HG02798 (cell line): Measurements from ENCODE around the gene NAV2.

ENCODE experiments used
- ATAC-seq: cut with Tn5 transposase; IDR thresholded peaks from one replicate; pipeline ENCODE4 v1.9.1; 2021; ENCODE audit warnings: mild to moderate bottlenecking; ENCODE audit not compliant: unreplicated experiment, poor library complexity

Gene NAV2

DNA sequence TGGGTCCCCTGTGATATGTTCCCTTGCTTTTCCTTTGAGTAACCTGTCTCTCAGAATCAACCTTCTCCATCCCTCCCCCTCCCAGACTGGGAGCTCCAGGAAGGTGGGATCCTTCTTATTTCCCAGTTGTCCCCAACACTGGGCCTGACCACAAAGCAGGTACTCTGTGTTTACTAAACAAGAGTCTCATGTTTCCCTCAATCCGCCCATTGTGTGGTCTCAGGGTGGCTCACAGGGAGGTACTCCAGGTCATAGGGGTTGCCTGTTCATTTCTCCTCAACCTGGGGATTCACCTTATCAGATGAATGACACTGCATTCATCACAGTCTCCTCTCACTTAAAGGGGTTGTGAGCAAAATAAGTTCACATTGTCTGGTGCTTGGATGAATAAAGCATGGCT is 26.4 kb upstream of the NAV2 start:
- ATAC-seq: no peak

DNA sequence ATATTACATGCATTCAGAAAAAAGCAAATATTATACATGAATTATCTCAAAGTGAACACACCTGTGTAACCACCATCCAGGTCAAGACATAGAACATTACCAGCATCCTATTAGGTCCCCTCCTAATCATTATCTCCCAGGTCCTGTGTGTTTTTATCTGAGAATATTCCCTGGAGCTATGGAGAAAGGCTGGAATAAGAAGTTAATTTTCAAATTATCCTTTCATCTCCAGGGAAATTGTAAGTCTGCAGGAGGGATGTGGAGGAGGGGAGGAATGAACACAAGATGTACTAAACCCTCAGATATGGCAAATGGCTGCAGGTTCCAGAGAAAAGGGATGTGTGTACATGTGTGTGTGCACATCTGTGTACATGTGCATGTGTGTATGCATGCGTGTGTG is 25.2 kb upstream of the NAV2 start:
- no peak for ATAC-seq

DNA sequence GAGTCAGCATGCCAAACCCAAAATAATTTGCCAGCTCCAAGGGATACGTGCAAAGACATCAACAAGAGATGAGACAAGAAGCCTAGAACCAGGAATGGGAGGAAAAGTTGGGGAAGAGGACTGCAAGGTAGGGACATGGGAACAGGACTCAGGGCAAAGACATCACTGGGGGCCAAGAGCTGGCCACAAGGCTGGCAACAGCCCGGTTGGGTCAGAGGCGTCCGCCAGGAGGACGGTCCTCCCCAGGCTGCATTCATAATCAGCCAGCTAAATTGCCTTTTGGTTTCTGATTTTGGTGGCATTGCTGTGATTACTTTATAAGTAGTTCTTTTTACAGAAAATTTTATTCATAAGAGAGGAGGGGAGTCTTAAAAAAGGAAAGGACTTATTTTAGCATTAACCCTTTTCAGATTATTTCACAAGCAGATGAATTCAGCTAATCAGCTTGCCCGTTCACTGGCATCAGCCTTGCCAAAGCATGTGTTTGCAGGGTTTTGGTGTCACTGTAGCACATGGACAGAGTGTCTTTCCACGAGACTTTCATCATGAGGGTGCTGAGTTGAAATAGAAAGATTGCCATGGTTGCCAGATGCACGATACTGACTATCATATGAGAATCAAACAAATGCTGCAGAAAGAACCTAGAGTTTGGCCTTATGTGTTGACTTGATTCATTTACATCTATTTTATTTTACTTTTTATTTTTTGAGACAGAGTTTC is 23.2 kb upstream of the NAV2 start:
- ATAC-seq: no peak

DNA sequence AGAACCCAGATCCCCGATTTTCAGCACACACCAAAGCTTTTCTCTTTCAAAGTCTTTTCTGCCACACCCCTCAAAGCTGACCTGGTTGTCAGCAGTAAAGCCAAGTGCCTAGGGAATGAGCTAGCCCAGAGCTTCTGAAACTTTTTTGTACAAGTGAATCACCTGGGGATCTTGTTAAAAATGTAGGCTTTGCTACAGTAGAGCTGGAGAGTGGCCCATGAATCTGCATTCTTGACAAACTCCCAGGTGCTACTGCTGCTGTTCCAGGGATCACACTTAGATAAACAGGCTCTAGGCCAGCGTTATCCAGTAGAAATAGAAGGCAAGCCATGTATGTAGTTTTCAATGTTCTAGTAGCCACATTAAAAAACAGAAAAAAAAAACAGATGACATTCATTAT is 21.8 kb upstream of the NAV2 start:
- no peak for ATAC-seq

DNA sequence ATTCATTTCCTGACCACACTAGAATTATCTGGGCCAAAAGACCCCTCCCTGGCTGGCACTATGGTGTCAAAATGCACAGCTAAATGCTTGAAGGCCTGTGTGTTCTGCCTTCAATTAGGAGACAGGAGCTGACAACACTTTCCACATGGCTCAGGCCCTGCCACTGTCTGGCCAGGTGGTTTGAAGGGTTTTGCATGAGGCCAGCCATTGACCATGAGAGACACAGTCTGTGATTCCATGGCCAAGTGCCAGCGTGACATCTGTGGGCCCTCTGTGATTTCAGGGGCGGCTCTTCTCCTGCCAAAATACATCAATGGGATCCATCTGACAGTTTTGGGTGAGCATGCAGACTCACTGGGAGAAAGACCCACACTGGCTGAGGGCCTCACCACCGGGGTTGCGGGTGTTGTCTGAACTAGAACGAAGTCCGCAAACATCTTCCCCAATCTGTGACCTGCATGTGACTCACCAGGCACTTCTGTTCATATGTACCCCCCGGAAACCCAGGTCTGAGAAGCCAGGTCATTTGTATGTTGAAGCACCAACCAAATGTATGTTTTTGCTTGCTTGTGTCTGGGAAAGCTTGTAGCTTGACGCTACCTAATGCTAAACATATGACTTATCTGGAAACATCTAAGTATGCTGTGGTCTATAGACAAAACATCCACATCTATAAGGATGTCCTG is 20.7 kb upstream of the NAV2 start:
- ATAC-seq: no peak

DNA sequence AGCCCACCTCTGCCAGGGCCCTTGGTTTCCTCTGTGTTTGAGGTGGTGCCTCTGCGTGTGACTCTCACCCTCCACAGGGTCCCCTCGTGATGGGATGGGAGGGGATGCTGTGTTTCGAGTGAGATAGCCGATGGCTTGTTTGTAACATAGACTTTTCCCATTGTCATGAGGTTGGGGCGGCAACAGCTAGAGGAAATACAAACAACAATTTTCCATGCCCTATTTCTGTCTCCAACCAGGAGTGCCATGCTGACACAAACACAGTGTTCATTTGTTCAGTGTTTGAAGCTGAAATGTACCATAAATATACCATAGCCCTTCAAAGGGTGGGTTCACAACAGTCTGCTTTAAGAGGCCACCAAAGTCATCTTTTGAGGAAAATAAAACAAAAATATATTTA is 19.5 kb upstream of the NAV2 start:
- no peak for ATAC-seq

DNA sequence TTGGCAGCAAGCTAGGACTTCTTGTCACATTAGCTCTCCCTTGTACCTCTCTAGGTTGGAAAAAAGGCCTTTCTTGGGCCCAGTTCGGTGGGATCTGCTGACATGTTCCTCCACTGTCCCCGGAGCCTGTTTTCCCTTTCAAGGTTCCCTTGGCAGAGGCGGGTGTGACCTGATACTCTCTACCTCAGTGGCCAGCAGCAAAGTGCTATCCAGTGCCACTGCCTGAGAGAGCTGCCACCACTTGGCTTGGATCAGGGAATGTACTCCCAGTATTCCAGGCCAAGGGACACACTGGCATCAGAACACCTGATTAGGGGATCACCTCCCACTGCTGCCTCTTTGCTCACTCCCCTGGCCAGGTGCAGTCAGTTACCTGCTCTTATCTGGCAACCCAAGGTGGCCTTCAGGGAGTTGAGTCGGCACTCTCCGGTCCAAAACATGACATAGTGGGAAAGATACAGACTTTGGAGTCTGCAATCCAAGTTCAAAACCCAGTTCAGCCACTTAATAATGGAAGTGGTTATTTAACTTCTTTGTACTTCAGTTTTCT is 17.8 kb upstream of the NAV2 start:
- no peak for ATAC-seq

DNA sequence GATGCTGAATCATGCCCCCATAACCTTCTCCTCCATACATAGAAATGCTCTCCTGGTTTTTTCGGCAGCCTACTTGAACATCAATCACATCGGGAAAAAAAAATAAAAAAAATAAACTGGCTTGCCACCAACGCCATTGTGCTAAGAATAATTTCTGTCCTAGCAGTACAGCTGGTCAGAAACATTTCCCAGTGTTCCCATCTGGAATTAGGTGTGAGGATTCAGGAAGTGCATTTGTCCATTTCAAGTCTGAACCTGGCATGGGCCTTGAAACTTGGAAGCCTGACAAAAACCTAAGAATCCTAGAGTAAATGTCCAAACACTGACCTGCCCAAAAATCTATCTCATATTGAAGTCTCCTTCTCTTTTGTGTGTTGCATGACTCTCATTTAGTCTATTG is 16.6 kb upstream of the NAV2 start:
- no peak for ATAC-seq

DNA sequence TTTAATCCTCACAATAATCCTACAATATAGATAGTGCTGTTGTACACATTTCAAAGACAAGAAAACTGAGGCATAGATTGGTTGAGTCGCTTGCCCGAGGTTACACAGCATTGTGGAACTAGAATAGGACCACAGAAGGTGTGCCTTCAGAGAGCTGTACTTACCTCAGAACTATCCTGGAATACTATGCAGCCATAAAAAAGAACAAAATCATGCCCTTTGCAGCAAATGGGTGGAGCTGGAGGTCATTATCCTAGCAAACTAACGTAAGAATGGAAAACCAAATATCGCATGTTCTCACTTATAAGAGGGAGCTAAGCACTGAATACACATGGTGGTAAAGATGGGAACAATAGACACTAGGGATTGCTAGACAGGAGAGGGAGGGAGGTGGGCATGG is 15.7 kb upstream of the NAV2 start:
- no peak for ATAC-seq

DNA sequence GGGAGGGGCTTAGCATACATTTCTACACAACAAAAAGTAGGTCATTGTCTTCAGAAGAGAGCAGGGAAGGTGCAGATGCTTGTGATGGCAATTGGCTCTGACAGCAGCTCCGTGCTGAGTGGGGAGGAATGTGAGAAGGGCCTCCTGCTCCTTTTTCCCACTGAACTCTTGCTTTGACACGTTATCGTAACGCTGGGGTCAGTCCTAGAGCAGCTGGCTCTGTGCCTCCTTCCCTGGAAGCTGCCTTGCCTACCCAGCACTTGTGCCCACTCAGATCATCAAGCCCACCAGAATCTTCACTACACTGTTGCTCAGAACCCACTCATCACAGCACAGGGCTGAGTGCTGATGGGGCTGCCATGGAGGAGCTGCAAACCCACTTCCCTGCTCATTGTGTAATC is 14.9 kb upstream of the NAV2 start:
- ATAC-seq: no peak

DNA sequence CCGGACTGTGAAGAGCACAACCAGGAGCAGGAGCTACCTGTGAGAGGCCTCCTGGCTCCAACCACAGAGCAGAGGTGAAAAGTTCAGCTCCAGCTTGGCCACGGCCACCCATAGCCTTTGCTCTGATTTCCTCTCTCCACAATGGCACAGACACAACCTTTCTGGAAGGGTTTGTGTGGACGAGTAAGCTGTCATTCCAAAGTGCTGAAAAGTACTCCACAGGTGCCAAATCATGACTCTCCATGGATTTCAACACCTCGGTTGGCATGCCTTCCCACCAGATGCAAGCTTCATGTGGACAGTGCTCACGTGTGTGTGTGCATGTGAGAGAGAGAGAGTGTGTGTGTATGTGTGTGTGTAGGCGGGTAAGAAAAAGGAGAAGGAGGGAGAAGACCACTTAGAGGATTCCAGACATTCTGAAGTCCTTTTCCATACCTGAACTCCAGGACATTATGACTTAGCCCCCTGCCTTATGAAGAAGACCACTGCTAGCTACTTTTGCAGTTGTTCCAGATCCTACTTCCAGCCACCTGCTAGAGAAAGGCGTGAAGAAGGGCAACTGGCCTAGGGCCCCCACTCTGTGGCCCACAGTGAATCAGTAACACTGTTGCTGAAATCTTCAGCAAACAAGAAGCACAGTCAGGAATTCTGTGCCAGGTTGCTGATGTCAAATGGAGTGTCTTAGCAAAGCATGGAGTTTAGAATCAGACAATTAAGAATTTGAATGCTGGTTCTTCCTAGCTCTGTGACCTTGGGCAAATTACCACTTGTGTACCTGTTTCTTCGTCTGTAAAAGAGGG is 13.9 kb upstream of the NAV2 start:
- ATAC-seq: no peak

DNA sequence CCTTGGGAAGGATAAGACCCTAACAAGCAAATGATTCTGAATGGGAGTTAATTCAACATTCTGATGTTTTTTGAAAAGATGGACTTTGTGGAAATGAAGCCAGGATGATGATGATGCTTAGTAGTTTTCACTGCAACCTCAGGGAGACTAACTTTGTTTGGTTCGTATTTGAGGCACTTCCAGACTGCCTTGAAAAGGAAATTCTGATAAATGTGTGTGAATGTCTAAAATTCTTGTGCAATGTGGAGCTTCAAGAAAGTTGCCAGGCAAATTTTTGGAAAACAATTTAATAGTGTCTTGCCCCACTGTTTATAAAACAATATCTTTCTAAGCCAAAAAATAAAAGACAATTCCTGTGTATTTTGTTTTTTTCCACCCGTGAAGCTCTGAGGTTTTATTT is 11.2 kb upstream of the NAV2 start:
- ATAC-seq: no peak

DNA sequence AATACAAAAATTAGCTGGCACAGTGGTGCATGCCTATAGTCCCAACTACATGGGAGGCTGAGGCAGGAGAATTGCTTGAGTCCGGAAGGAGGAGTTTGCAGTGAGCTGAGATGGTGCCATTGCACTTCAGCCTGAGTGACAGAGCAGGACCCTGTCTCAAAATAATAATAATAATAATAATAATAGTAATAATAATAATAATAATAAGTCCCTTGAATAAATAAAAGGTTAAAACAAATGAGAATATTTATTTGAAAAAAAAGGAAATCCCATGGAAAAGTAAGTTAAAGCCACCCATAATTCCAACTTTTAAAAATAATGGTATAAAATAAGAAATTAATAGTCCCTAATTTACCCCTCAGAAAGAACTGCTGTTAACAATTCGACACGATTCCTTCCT is 10.0 kb upstream of the NAV2 start:
- no peak for ATAC-seq

DNA sequence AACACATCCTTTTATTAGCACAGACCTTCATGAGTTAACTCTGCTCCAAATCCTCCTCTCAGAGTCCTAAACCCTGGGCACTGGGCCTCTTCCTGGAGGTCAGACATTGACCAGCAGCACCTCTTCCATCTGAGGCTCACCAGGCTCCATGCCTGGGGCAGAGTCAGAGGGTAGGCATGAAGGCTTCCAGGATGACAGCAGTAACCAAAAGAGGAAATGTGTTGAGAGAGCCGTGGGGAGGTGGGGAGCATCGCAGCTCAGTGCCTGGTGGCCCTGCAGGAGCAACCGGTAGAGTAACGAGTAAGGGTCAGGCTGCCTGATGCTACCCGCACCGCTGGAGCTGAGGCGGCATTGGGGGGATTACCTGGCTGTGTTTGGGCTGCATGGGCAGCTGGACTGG is 9.4 kb upstream of the NAV2 start:
- no peak for ATAC-seq

DNA sequence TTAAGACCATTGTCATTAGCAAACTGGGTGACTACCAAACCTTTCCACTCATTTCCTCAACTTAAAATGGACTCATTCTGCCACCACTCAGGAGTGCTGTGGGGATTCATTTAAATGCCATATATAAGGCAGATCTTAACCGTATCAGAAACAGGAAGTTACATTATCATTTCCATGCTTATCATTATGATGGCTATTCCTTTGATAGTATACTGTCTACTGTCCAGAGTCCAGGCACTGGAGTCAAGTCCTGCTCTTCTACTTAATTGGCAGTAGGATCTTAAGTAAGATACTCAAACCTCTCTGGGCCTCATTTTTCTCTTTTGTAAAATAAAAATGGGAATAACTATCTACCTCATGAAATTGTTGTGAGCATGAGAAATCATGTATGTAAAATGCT is 8.4 kb upstream of the NAV2 start:
- ATAC-seq: no peak

DNA sequence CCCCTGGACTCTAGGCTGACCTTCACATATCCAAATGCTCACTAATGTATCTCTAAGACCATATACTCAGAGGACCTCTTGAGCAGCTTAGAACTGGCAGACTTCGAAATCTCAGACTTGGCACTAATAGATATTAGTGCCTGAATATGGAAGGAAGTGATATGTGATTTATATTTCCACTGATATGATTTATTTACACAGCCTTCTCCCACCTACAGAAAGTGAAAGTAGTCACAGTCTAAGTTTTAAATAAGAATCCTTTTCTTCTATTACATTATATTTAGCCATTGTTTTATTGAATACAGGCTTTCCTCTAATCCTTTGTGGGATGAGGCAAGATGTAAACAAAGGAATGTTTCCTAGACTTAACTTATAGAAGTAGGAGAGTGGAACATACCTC is 6.7 kb upstream of the NAV2 start:
- ATAC-seq: no peak

DNA sequence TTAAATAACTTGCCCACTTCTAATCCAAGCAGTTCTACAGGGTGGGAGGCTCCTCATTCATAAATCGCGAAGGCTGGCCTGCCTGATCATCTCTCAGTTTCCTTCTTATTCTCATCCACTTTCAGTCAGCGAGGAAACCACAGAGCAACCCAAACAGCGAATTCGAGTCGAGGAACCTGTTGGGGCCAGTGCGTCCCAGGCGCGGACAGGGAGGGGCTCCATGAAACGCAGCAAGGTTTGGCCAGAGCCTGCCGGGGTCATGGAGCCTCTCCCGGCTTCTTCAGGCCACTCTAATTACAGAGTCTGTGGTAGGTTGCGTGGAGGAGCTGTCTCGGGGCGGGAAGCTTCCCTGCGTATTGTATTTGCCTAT is 741 bp upstream of the NAV2 start:
- ATAC-seq: peak; percentile 4

DNA sequence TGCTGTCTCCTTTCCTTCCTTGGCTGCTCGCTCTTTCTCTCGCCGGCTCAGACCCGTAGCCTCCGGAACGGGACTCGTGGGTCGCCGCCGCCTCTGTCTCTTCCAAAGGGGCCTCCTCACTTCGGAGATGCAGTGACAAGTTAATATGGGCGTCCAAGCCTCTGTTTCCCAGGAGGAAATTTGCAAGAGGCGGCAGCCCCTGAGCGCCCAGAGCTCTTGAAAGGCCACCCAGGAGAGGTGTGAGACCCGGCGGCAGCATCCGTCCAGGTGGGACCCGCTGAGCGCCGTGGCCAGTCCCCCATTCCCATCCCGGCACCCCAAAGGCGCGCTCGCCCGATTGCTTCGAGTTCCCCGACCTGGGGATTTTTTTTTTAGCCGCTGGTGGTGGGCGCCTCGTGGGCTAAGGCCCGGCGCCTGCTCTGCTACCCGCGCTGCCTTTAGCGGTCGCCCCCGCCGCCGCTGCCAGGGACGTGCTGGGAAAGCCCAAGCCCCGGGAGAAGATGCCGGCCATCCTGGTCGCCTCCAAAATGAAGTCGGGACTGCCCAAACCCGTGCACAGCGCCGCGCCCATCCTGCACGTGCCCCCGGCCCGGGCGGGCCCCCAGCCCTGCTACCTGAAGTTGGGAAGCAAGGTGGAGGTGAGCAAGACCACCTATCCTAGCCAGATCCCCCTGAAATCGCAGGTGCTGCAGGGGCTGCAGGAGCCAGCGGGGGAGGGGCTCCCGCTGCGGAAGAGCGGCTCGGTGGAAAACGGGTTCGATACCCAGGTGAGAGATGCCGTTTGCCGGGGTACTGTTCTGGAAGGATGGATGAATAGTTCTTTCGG is 772 bp downstream of the NAV2 start:
- peak; percentile 11 for ATAC-seq

DNA sequence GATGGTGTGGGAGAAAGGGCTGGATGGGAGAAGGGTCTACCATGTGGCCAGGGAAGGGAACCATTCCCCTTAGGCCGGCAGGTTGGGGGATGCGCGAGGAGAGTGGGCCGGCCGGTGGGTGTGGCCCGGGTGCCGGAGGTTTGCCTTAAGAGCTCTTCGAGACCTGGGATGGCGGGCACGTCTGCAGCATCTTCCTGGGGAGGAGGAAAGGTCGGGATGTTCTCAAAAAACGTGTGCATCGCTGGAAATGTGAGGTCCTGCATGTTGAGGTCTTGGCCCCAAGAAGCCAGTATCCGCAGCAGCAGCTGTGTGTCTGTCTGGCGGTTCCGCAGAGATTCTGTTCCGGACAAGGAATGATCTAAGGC is 1.4 kb downstream of the NAV2 start:
- no peak for ATAC-seq
